ENCODE results near the gene TLX2. TPM values are rescaled to one million over a fixed set of nuclear protein-coding genes. Genes with fewer than 3 reads are reported as not detected.

TLX2 gene
- total and polyA plus RNA-seq, 2 donors (not counting 3 experiments of a cell fraction or from before 2014, with no cell fraction given), result not detected

GRCh38 chr2:74510272-74510671 lies 4.0 kb upstream of the TLX2 start:
- peaks cover 4% of the 10 kb centered on the region for H3K79me2 ChIP-seq (ENCODE audit: control insufficient read depth, insufficient read depth, low read length)
- peaks cover 0 to 3% of the 10 kb centered on the region in 2 experiments for H3K36me3 ChIP-seq (ENCODE audit: control insufficient read depth in 2 of 2, extremely low read depth in 1 of 2, insufficient read depth in 2 of 2, low read length in 2 of 2)
- H3K4me1 ChIP-seq (ENCODE audit: control insufficient read depth, extremely low read depth, insufficient read depth, low read length), result peaks cover 15% of the 10 kb centered on the region
- no peak overlapping the region for H3K4me3 ChIP-seq (replicated peaks in 1 of 3; ENCODE audit: insufficient read depth in 1 of 3, low read depth in 1 of 3, low read length in 3 of 3)
- peaks cover 55 to 68% of the 10 kb centered on the region in 2 experiments for H3K27me3 ChIP-seq (ENCODE audit: control insufficient read depth in 2 of 2, insufficient read depth in 2 of 2, low read length in 2 of 2)
- H3K9me3 ChIP-seq (replicated peaks; ENCODE audit: control insufficient read depth, insufficient read depth, low read length), result no peaks in the 10 kb centered on the region
- no peak for TF ChIP-seq GATA2 (IDR thresholded peaks at IDR 0.05; ENCODE audit: insufficient read depth, insufficient read length, low read depth, low read length)
- TF ChIP-seq POLR2A (IDR thresholded peaks at IDR 0.05; ENCODE audit: low read depth, low read length), result no peak
- TF ChIP-seq, protein P1, sequence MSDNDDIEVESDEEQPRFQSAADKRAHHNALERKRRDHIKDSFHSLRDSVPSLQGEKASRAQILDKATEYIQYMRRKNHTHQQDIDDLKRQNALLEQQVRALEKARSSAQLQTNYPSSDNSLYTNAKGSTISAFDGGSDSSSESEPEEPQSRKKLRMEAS (IDR thresholded peaks at IDR 0.05; ENCODE audit: insufficient read depth, insufficient read length), result no peak
- TF ChIP-seq POLR2AphosphoS5 (IDR thresholded peaks at IDR 0.05; ENCODE audit: insufficient read depth, low read depth, low read length), result no peak
- ChIA-PET CTCF (interaction anchor here (0.8 to 1.5 kb wide), 3 partner anchors 10 to 79 kb away, joined by 3 to 4 read pairs (median 3); no protein-coding TSS in a partner anchor), POLR2A (interaction anchor here (0.6 kb wide), 1 partner anchor 39 kb away, joined by 3 read pairs; no protein-coding TSS in a partner anchor)
- no peak overlapping the region for H3K4me2 ChIP-seq (ENCODE audit: insufficient read depth, low read length)
- no peaks in the 10 kb centered on the region for H3K9me1 ChIP-seq (replicated peaks; ENCODE audit: control insufficient read depth, extremely low read depth, insufficient read depth, low read length)
- DNase-seq (ENCODE audit: low read depth, low spot score), result no peak
- H4K20me1 ChIP-seq (replicated peaks; ENCODE audit: control insufficient read depth, extremely low read depth, insufficient read depth, low read length), result no peaks in the 10 kb centered on the region
- intact Hi-C loops (cut with micrococcal nuclease) (no loop called here), dilution Hi-C loops (cut with MboI; ENCODE audit: extremely low pct_ligation_motif_present, low sequenced_read_pairs) (no loop called here)
- H2AFZ ChIP-seq (ENCODE audit: low read depth, low read length), result no peak overlapping the region
- FAIRE-seq, result no peak
- no peak overlapping the region for H3K9ac ChIP-seq (replicated peaks; ENCODE audit: extremely low read depth, insufficient read depth, low read length)
- H3K27ac ChIP-seq (ENCODE audit: insufficient read depth, low read depth, low read length), result no peak overlapping the region
- no TSS peak for BruUV-seq (replicated peaks)

DNA sequence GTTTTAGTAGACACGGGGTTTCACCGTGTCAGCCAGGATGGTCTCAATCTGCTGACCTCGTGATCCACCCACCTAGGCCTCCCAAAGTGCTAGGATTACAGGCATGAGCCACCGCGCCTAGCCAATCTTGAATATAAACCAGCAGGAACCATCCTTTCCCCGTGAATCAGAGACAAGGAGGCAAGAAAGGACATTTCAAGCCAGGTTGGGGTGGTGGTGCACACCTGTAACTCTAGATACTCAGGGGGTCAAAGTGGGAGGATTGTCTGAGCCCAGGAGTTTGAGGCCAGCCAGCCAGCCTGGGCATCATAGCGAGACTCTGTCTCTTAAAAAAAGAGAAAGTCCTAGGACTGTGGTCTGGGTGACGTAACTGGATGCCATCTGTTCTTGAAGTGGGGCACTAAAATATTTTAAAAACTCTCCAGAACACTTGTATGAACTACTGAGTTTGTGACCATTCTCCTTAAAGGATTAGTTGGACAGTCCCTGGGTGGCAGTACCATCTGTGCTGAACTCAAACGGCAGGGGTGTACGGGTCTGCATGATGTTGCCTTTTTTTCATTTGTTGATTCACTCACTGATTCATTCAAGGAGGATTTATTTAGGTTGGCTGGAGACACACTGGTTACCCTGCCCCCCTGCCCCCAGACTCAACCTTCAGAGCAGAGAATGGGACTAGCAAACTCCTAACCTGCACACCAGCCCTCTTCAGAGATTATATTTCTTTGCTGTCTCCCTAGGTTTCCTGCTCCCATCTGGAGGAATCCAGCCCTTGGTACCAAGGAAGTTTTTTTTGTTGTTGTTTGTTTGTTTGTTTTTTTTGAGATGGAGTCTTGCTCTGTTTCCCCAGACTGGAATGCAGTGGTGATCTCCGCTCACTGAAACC lies 2.9 kb upstream of the TLX2 start:
- no peak for DNase-seq (ENCODE audit: low read depth, low spot score)
- TF ChIP-seq EZH2 (IDR thresholded peaks at IDR 0.05; ENCODE audit: borderline replicate concordance, low read depth, low read length, severe bottlenecking), result peak; percentile 61
- TF ChIP-seq, protein P1 (IDR thresholded peaks at IDR 0.05; ENCODE audit: insufficient read depth, insufficient read length), result no peak
- H3K4me1 ChIP-seq (ENCODE audit: control insufficient read depth, extremely low read depth, insufficient read depth, low read length), result peaks cover 16% of the 10 kb centered on the region
- no peak overlapping the region for H3K4me2 ChIP-seq (ENCODE audit: insufficient read depth, low read length)
- dilution Hi-C loops (cut with MboI; ENCODE audit: extremely low pct_ligation_motif_present, low sequenced_read_pairs) (no loop called here), intact Hi-C loops (cut with micrococcal nuclease) (no loop called here)
- no peaks in the 10 kb centered on the region for H3K9me3 ChIP-seq (replicated peaks; ENCODE audit: control insufficient read depth, insufficient read depth, low read length)
- peaks cover 62 to 79% of the 10 kb centered on the region in 2 experiments for H3K27me3 ChIP-seq (ENCODE audit: control insufficient read depth in 2 of 2, insufficient read depth in 2 of 2, low read length in 2 of 2)
- peaks cover 2% of the 10 kb centered on the region for H3K79me2 ChIP-seq (ENCODE audit: control insufficient read depth, insufficient read depth, low read length)
- CTCF ChIA-PET, result interaction anchor here (1.5 kb wide), 1 partner anchor 75 kb away, joined by 4 read pairs; no protein-coding TSS in a partner anchor
- no peak overlapping the region for H3K27ac ChIP-seq (ENCODE audit: insufficient read depth, low read depth, low read length)
- no TSS peak for BruUV-seq (replicated peaks)
- H3K9ac ChIP-seq (replicated peaks; ENCODE audit: extremely low read depth, insufficient read depth, low read length), result no peak overlapping the region
- H3K4me3 ChIP-seq (replicated peaks in 1 of 3; ENCODE audit: insufficient read depth in 1 of 3, low read depth in 1 of 3, low read length in 3 of 3), result no peak overlapping the region
- H4K20me1 ChIP-seq (replicated peaks; ENCODE audit: control insufficient read depth, extremely low read depth, insufficient read depth, low read length), result no peaks in the 10 kb centered on the region
- H3K9me1 ChIP-seq (replicated peaks; ENCODE audit: control insufficient read depth, extremely low read depth, insufficient read depth, low read length), result no peaks in the 10 kb centered on the region
- POLR2A ChIA-PET, result interaction anchor here (0.7 kb wide), 1 partner anchor 74 kb away, joined by 3 read pairs; no protein-coding TSS in a partner anchor
- H3K36me3 ChIP-seq (ENCODE audit: control insufficient read depth in 2 of 2, extremely low read depth in 1 of 2, insufficient read depth in 2 of 2, low read length in 2 of 2), result no peaks in the 10 kb centered on the region
- H2AFZ ChIP-seq (ENCODE audit: low read depth, low read length), result no peak overlapping the region
- FAIRE-seq, result no peak
